GM23248 (cell line): ENCODE results near the gene TTC16. TPM values are rescaled to one million over a fixed set of nuclear protein-coding genes. Genes with fewer than 3 reads are reported as not detected.
"Not testable (repeated sequence)": the region's sequence is repeated elsewhere in the genome, so short reads cannot be mapped to it uniquely, and the experiment has no call there.

Experiments used
- DNase-seq: peaks from one replicate; pipeline ENCODE4 v3.0.0-alpha.2; 2015
- H2AFZ ChIP-seq: fragments of 200-600 bp; sonication (generic); 2 replicates; pipeline ENCODE4 v1.6.1; 2016; ENCODE audit warnings: antibody characterized with exemption
- H3F3A ChIP-seq: fragments of 200-600 bp; sonication (generic); 2 replicates; pipeline ENCODE4 v1.6.1; 2016; ENCODE audit warnings: mild to moderate bottlenecking, antibody characterized with exemption, mixed run types; ENCODE audit not compliant: insufficient read depth
- H3K27ac ChIP-seq: fragments of 200-600 bp; sonication (generic); 2 replicates; pipeline ENCODE4 v1.5.1; 2016; ENCODE audit warnings: mild to moderate bottlenecking
- H3K27me3 ChIP-seq: fragments of 200-600 bp; sonication (generic); replicated peaks from 2 replicates; pipeline ENCODE4 v1.6.1; 2016; ENCODE audit warnings: mild to moderate bottlenecking; ENCODE audit not compliant: insufficient read depth
- H3K36me3 ChIP-seq: fragments of 200-600 bp; sonication (generic); 2 replicates; pipeline ENCODE4 v1.6.1; 2016; ENCODE audit warnings: low read depth, mild to moderate bottlenecking
- H3K4me1 ChIP-seq: fragments of 200-600 bp; sonication (generic); 2 replicates; pipeline ENCODE4 v1.6.1; 2016; ENCODE audit warnings: mild to moderate bottlenecking; ENCODE audit not compliant: insufficient read depth
- H3K4me2 ChIP-seq: fragments of 200-600 bp; sonication (generic); one replicate; pipeline ENCODE4 v1.6.1; 2016; ENCODE audit warnings: mild to moderate bottlenecking; ENCODE audit not compliant: unreplicated experiment
- H3K4me3 ChIP-seq: fragments of 200-600 bp; sonication (generic); 2 replicates; pipeline ENCODE4 v1.5.1; 2016; ENCODE audit warnings: mild to moderate bottlenecking
- H3K79me2 ChIP-seq: fragments of 200-600 bp; sonication (generic); 2 replicates; pipeline ENCODE4 v1.6.1; 2016; ENCODE audit warnings: mild to moderate bottlenecking; ENCODE audit not compliant: insufficient read depth
- H3K9ac ChIP-seq: fragments of 200-600 bp; sonication (generic); 2 replicates; pipeline ENCODE4 v1.6.1; 2016; ENCODE audit warnings: mild to moderate bottlenecking
- H3K9me2 ChIP-seq: fragments of 200-600 bp; sonication (generic); 2 replicates; pipeline ENCODE4 v1.6.1; 2016; ENCODE audit warnings: mixed run types, mild to moderate bottlenecking, moderate library complexity; ENCODE audit not compliant: insufficient read depth
- H3K9me3 ChIP-seq: fragments of 200-600 bp; sonication (generic); one replicate; pipeline ENCODE4 v1.6.1; 2017; ENCODE audit warnings: low read depth
- H4K20me1 ChIP-seq: fragments of 200-600 bp; sonication (generic); 2 replicates; pipeline ENCODE4 v1.6.0; 2016; ENCODE audit not compliant: insufficient read depth
- EZH2 ChIP-seq: fragments of 200-600 bp; sonication (generic); IDR thresholded peaks from 2 replicates; pipeline ENCODE4 v1.6.1; 2018; ENCODE audit warnings: antibody characterized with exemption, mild to moderate bottlenecking; ENCODE audit not compliant: insufficient read depth, poor library complexity, severe bottlenecking
- EZH2phosphoT487 ChIP-seq: fragments of 200-600 bp; sonication (generic); IDR thresholded peaks from 2 replicates; pipeline ENCODE4 v1.6.1; 2018; ENCODE audit warnings: antibody characterized with exemption, moderate library complexity, mild to moderate bottlenecking, low read depth; ENCODE audit not compliant: insufficient read depth
- WGBS, 2 experiments: methylation state at CpG; one replicate each; pipeline ENCODE4 v1.1.6; 2015 to 2017; ENCODE audit warnings: low lambda C conversion rate in 2 of 2, low coverage in 1 of 2; ENCODE audit errors: missing lambda C conversion rate in 2 of 2; 5-methylcytosine and 5-hydroxymethylcytosine counted together
- in situ Hi-C: fragments of 300-500 bp; cut with MboI; formaldehyde crosslinking; loops from 2 replicates; pipeline ENCODE4 v1.15.0; 2020
- polyA plus RNA-seq: library from polyadenylated mRNA; unstranded; fragments of >200 nt; fragmentation: Nextera tagmentation; extraction: Ambion mirVana; gene quantifications from 2 replicates; pipeline ENCODE4 v1.2.1, GENCODE V29; 2016
- total RNA-seq: library from RNA; depleted of rRNA; stranded (reverse); fragments of >200 nt; shearing (Covaris generic); gene quantifications from 2 replicates; pipeline ENCODE4 v1.2.3, GENCODE V29; 2014

Gene TTC16
- total and polyA plus RNA-seq, 2 experiments from 2014 or later = 0.06 TPM; not detected in 1

- Histone ChIP-seq H3K79me2 (no peaks in the 10 kb centered on the region), H3K4me3 (no peak overlapping the region), H3K36me3 (no peaks in the 10 kb centered on the region), H3K9me3 (no peaks in the 10 kb centered on the region), H3K4me2 (no peak overlapping the region), H3K27me3 (peaks cover 29% of the 10 kb centered on the region), H3K4me1 (no peaks in the 10 kb centered on the region), H3K9ac (no peak overlapping the region), H3K27ac (no peak overlapping the region), H4K20me1 (no peaks in the 10 kb centered on the region), H3K9me2 (no peaks in the 10 kb centered on the region), H2AFZ (no peak overlapping the region), H3F3A (no peaks in the 10 kb centered on the region)
- DNase-seq = no peak
- 43 to 48% methylated on average over 8 of the region's 8 CpGs for WGBS, 2 experiments
- in situ Hi-C loops = no loop called here
- no peak for TF ChIP-seq EZH2phosphoT487
- no peak for TF ChIP-seq EZH2
These were observed 37.7 kb downstream of the TTC16 start for GRCh38 chr9:127753622-127754021.

- no peak overlapping the region for H3K4me2 ChIP-seq
- no peaks in the 10 kb centered on the region for H3K4me1 ChIP-seq
- H3K79me2 ChIP-seq = no peaks in the 10 kb centered on the region
- H2AFZ ChIP-seq = no peak overlapping the region
- TF ChIP-seq EZH2 (peak; percentile 79), EZH2phosphoT487 (0 out of 2 replicates have a peak, but pooled peaks have one; percentile 19)
- no peak overlapping the region for H3K27ac ChIP-seq
- H3K36me3 ChIP-seq = no peaks in the 10 kb centered on the region
- peak; percentile 69 for DNase-seq
- no peak overlapping the region for H3K4me3 ChIP-seq
- H3K27me3 ChIP-seq = peaks cover 29% of the 10 kb centered on the region
- in situ Hi-C loops = no loop called here
- 2 to 3% methylated on average over 65 to 67 of the region's 86 CpGs for WGBS, 2 experiments
- H3K9me3 ChIP-seq = no peaks in the 10 kb centered on the region
- H4K20me1 ChIP-seq = no peaks in the 10 kb centered on the region
- no peaks in the 10 kb centered on the region for H3F3A ChIP-seq
- H3K9ac ChIP-seq = no peak overlapping the region
- H3K9me2 ChIP-seq = no peaks in the 10 kb centered on the region
These were observed 38.5 kb downstream of the TTC16 start for GRCh38 chr9:127754099-127755060.

- Histone ChIP-seq H3K9ac (no peak overlapping the region), H3K27me3 (peaks cover 33% of the 10 kb centered on the region), H3F3A (no peaks in the 10 kb centered on the region), H3K9me2 (no peaks in the 10 kb centered on the region), H3K27ac (no peak overlapping the region), H3K4me1 (no peaks in the 10 kb centered on the region), H2AFZ (no peak overlapping the region), H4K20me1 (no peaks in the 10 kb centered on the region), H3K9me3 (no peaks in the 10 kb centered on the region), H3K4me2 (no peak overlapping the region), H3K79me2 (no peaks in the 10 kb centered on the region), H3K36me3 (no peaks in the 10 kb centered on the region), H3K4me3 (no peak overlapping the region)
- WGBS, 2 experiments = 14 to 24% methylated on average over 25 to 41 of the region's 61 CpGs
- DNase-seq = no peak
- in situ Hi-C loops = no loop called here
- no peak for TF ChIP-seq EZH2phosphoT487
- peak; percentile 78 for TF ChIP-seq EZH2
These were observed 39.5 kb downstream of the TTC16 start for GRCh38 chr9:127755061-127756060.

GRCh38 chr9:127756233-127756632, 40.4 kb downstream of the TTC16 start:
- H2AFZ ChIP-seq = no peak overlapping the region
- H3K79me2 ChIP-seq = no peaks in the 10 kb centered on the region
- no peak overlapping the region for H3K4me2 ChIP-seq
- 75 to 82% methylated on average over 3 of the region's 3 CpGs for WGBS, 2 experiments
- in situ Hi-C loops = no loop called here
- no peak overlapping the region for H3K9ac ChIP-seq
- no peaks in the 10 kb centered on the region for H3K9me2 ChIP-seq
- no peaks in the 10 kb centered on the region for H3K4me1 ChIP-seq
- no peaks in the 10 kb centered on the region for H3K36me3 ChIP-seq
- TF ChIP-seq EZH2 = no peak
- no peak for TF ChIP-seq EZH2phosphoT487
- no peak for DNase-seq
- H3F3A ChIP-seq = no peaks in the 10 kb centered on the region
- no peak overlapping the region for H3K4me3 ChIP-seq
- H3K27me3 ChIP-seq = peaks cover 33% of the 10 kb centered on the region
- H3K9me3 ChIP-seq = no peaks in the 10 kb centered on the region
- no peak overlapping the region for H3K27ac ChIP-seq
- no peaks in the 10 kb centered on the region for H4K20me1 ChIP-seq

GRCh38 chr9:127756776-127757175, 40.9 kb downstream of the TTC16 start:
- H4K20me1 ChIP-seq, H3K4me1 ChIP-seq, H3F3A ChIP-seq, in situ Hi-C loops, H3K9me3 ChIP-seq, H3K4me3 ChIP-seq, H3K9ac ChIP-seq, H3K79me2 ChIP-seq, H3K27ac ChIP-seq, H3K9me2 ChIP-seq, DNase-seq, H2AFZ ChIP-seq, H3K36me3 ChIP-seq, H3K4me2 ChIP-seq: not testable (repeated sequence)
- H3K27me3 ChIP-seq = peaks cover 33% of the 10 kb centered on the region
- WGBS, 2 experiments = 72 to 77% methylated on average over 11 of the region's 11 CpGs
